ENCODE results near the gene CPEB3.

Gene CPEB3

DNA sequence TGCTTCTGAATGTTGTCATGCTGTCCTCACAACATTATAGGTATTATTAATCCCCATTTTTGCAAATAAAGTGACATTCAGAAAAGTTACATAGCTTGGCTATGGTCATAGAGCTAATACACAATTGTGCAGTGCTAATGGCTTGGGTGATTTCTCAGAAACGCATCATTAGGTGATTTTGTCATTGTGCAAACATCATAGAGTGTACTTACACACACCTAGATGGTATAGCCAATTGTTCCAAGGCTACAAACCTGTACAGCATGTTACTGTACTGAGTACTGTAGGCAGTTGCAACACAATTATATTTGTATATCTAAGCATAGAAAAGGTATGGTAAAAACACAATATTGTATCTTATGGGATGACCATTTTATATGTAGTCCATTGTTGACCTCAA, 276.3 kb downstream of the CPEB3 start:
- no peak for DNase-seq

DNA sequence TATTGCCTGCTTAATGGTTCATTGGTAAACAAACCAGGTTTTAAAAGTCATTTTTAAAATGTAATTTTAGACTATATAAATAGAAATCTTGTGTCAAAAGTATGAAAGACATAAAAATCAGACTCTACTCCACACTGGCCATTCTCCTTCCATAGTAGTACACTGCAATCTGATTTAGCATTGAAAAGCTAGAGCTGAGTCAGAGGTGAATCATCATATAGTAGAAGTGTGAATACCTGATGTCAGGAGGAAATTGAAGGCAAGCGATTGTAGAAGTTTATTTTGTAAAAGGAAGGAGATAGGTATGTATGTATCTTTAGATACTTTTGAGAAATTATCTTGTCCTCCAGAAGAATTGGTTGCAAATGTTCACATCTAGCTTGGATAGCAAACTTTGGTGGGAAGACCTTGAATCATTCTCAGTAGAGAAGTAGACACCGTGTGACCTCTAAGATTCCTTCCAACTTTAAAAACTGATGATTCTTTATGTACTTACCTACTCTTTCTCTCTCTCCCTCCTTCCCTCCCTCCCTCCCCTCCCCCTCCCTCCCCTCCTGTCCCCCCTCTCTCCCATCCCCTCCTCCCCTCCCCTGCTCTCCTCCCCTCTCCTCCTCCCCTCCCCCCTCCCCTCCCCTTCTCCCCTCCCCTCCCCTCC, 279.2 kb downstream of the CPEB3 start:
- DNase-seq: no peak

DNA sequence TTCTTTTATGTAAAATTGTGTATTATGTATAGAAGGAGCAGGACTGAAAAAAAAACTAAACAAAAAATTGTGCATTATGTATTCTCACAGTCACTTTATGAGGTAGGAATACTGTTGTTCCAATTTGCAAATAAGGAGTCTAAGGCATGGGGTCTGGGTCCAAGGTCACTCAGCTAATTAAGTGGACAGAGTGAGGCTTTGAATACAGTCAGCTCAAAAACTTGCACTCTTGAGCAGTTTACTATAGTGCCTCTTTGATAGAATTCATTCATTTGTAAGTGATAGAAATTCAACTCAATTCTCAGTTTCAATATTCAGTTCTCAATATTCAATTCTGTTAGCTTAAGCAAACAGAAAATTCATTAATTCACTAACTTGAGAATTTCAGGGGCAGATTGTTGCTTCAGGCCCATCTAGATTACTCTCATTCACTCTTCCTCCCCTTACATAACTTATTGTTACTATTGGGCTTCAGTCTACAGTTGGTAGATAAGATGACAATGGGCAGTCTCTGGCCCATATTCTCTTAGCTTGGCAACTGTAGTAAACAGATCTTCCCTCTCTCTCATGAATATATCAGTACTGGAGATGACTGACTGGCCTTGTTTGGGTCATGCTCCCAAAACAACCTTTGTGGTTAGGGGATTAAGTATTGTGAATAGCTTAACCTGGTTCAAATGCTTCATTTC, 280.7 kb downstream of the CPEB3 start:
- no peak for DNase-seq

DNA sequence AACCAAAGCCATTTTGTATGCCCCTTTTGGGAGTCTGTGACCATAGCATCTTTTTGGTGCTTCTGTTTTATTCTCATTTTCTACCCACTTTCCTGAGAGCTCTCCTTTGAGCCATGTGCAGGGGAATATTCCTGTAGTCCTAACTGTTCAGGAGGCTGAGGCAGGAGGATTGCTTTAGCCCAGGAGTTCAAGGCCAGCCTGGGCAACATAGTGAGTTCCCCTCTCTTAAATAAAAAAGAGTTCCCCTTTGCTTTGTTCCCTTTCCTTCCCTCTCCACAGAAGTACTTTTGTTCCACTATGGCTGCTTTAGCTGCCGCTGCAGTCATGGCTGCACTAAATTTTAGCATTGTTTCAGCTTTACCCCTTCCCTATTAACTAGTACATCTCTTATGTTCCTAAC, 281.4 kb downstream of the CPEB3 start:
- no peak for DNase-seq

DNA sequence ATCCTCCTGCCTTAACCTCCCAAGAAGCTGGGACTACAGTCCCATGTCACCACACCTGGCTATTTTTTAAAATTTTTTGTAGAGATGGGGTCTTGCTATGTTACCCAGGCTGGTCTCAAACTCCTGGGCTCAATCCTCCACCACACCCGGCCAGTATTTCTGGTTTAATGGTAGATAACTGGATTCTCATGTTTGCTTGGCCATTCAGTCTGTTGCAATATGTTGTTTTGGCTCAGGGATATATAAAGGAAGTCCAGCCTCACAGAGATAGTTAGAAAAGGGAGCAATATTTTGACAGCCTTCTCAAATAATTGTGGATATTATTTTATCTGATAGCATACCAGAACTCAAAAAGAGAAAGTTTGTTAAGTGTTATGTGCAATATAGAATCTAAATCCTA, 284.9 kb downstream of the CPEB3 start:
- no peak for DNase-seq

DNA sequence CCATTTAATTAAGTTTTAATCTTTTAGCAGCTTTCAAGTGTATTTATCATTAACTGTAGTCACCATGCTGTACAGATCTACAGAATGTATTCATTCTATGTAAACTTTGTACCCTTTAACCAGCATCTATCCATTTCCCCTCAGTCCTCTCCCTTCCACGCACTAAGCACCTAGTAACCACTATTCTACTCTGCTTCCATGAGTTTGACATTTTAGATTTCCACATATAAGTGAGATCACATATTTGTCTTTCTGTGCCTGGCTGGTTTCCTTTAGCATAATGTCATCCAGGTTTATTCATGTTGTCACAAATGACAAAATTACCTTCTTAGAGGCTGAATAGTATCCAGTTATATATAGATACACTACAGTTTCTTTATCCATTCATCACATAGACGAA, 287.6 kb downstream of the CPEB3 start:
- DNase-seq: no peak

DNA sequence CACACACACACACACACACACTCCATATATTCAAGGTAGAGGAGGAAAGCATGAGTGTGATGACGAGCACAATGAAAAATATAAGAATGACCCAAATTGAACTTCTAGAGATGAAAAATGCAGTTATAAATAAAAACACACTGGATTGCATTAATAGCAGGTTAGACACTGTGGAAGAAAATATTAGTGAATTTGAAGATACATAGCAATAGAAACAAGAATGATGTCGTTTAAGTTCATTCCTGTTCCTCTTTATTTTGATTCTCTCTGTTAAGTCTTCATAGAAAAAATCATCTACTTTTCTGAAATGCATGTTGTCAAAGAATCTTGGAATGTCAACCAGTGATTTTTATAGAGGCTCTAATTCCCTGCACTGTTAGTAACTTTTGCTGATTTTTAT, 288.9 kb downstream of the CPEB3 start:
- no peak for DNase-seq

DNA sequence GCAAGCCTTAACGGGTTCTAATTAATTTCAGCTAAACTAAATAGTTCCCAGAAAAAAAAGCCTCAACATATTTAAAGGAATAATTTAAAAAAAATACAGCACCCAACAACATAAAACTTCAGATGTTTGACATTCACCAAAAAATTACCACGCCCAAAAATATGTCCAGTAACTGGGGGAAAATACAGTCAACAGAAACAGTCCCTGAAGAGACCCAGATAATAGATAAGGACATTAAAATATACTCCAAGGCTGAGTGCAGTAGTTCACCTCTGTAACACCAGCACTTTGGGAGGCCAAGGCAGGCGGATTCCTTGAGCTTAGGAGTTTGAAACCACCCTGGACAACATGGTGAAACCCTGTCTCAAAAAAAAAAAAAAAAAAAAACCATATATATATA, 289.3 kb downstream of the CPEB3 start:
- DNase-seq: no peak
